ENCODE results near the gene NOX3.

NOX3 gene

GRCh38 chr6:155408981-155409380 lies 46.7 kb downstream of the NOX3 start:
- no peak overlapping the region for H3K27ac ChIP-seq (ENCODE audit: low read depth, low read length)
- no peaks in the 10 kb centered on the region for H3K36me3 ChIP-seq (ENCODE audit: insufficient read depth, low read length)
- no peak overlapping the region for H3K9ac ChIP-seq (ENCODE audit: low read length)
- H3K9me3 ChIP-seq (ENCODE audit: low read length): no peaks in the 10 kb centered on the region
- H3K27me3 ChIP-seq (ENCODE audit: control insufficient read depth in 1 of 2, insufficient read depth in 2 of 2, low read length in 2 of 2): no peaks in the 10 kb centered on the region
- H3K4me1 ChIP-seq (ENCODE audit: insufficient read depth, low read length): no peaks in the 10 kb centered on the region
- no peak overlapping the region for H3K4me3 ChIP-seq (ENCODE audit: low read depth in 1 of 2, low read length in 2 of 2)

- Histone ChIP-seq H3K27me3 (ENCODE audit: control insufficient read depth in 1 of 2, insufficient read depth in 2 of 2, low read length in 2 of 2) (no peaks in the 10 kb centered on the region), H3K27ac (ENCODE audit: low read depth, low read length) (no peak overlapping the region), H3K4me3 (ENCODE audit: low read depth in 1 of 2, low read length in 2 of 2) (no peak overlapping the region), H3K36me3 (ENCODE audit: insufficient read depth, low read length) (no peaks in the 10 kb centered on the region), H3K9ac (ENCODE audit: low read length) (no peak overlapping the region), H3K4me1 (ENCODE audit: insufficient read depth, low read length) (no peaks in the 10 kb centered on the region), H3K9me3 (ENCODE audit: low read length) (no peaks in the 10 kb centered on the region)
Measured at GRCh38 chr6:155408231-155408630, 47.4 kb downstream of the NOX3 start.

GRCh38 chr6:155406801-155407200 lies 48.8 kb downstream of the NOX3 start:
- no peaks in the 10 kb centered on the region for H3K9me3 ChIP-seq (ENCODE audit: low read length)

GRCh38 chr6:155404937-155405336 lies 50.7 kb downstream of the NOX3 start:
- no peaks in the 10 kb centered on the region for H3K4me1 ChIP-seq (ENCODE audit: insufficient read depth, low read length)
- H3K9ac ChIP-seq (ENCODE audit: low read length): no peak overlapping the region
- no peak overlapping the region for H3K4me3 ChIP-seq (ENCODE audit: low read depth in 1 of 2, low read length in 2 of 2)
- H3K27me3 ChIP-seq (ENCODE audit: control insufficient read depth in 1 of 2, insufficient read depth in 2 of 2, low read length in 2 of 2): no peaks in the 10 kb centered on the region
- H3K27ac ChIP-seq (ENCODE audit: low read depth, low read length): no peak overlapping the region
- H3K36me3 ChIP-seq (ENCODE audit: insufficient read depth, low read length): no peaks in the 10 kb centered on the region
- H3K9me3 ChIP-seq (ENCODE audit: low read length): no peaks in the 10 kb centered on the region

More at GRCh38 chr6:155406801-155407200, 48.8 kb downstream of the NOX3 start:
- H3K4me3 ChIP-seq (ENCODE audit: low read depth in 1 of 2, low read length in 2 of 2): no peak overlapping the region
- H3K9ac ChIP-seq (ENCODE audit: low read length): no peak overlapping the region
- no peak overlapping the region for H3K27ac ChIP-seq (ENCODE audit: low read depth, low read length)
- H3K4me1 ChIP-seq (ENCODE audit: insufficient read depth, low read length): no peaks in the 10 kb centered on the region
- no peaks in the 10 kb centered on the region for H3K27me3 ChIP-seq (ENCODE audit: control insufficient read depth in 1 of 2, insufficient read depth in 2 of 2, low read length in 2 of 2)
- no peaks in the 10 kb centered on the region for H3K36me3 ChIP-seq (ENCODE audit: insufficient read depth, low read length)

DNA sequence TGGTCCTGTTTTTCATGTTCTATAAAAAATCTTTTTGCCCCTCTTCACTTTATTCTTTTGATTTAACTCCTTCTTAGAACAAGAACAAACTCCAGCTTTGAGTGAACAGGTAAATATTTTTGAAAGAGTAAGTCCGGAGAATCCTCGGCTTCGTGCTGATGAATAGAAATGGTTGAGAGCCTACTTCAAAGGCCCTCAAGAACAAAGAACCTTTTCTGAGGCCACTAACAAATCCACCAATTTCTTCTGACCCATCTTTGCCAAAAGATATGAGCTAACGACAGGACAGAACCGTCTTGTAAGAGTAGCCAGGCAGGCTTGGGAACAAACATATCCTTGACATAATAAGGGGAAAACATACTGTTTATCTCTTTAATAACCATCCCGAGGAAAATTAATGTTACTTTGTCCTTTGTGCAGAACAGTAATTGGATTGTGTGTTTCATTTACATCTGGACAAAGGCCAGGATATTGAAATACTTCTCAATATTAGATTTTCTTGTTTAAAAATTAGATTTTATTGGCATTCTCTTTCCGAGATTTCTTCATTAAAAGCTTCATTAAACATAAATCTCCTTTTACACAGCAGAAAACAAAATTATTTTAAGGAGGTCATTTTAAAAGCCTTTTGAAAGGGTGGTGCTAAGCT lies 52.9 kb downstream of the NOX3 start:
- Histone ChIP-seq H3K27ac (ENCODE audit: low read depth, low read length) (no peak overlapping the region), H3K4me1 (ENCODE audit: insufficient read depth, low read length) (no peaks in the 10 kb centered on the region)

DNA sequence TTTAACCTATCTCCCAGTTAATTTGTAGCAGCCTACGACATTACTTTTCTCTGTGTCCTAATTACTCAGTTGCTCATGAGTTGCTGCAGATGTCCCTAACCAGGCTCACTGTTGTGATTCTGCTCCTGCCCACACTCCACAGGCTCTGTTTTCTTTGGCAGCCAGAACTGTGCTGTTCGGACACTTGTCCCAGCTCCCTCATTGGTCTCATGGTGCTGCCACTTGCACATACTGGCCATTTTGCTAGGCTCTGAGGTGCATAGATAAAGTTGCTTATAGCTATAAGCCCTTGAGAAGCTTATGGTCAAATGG lies 55.0 kb downstream of the NOX3 start:
- no peaks in the 10 kb centered on the region for H3K9me3 ChIP-seq (ENCODE audit: low read length)
- H3K36me3 ChIP-seq (ENCODE audit: insufficient read depth, low read length): no peaks in the 10 kb centered on the region
- H3K4me1 ChIP-seq (ENCODE audit: insufficient read depth, low read length): no peaks in the 10 kb centered on the region
- no peak overlapping the region for H3K4me3 ChIP-seq (ENCODE audit: low read depth in 1 of 2, low read length in 2 of 2)
- H3K27me3 ChIP-seq (ENCODE audit: control insufficient read depth in 1 of 2, insufficient read depth in 2 of 2, low read length in 2 of 2): no peaks in the 10 kb centered on the region
- no peak overlapping the region for H3K27ac ChIP-seq (ENCODE audit: low read depth, low read length)
- no peak overlapping the region for H3K9ac ChIP-seq (ENCODE audit: low read length)

More for the DNA sequence above, 52.9 kb downstream of the NOX3 start:
- no peak overlapping the region for H3K9ac ChIP-seq (ENCODE audit: low read length)
- H3K4me3 ChIP-seq (ENCODE audit: low read depth in 1 of 2, low read length in 2 of 2): no peak overlapping the region
- no peaks in the 10 kb centered on the region for H3K27me3 ChIP-seq (ENCODE audit: control insufficient read depth in 1 of 2, insufficient read depth in 2 of 2, low read length in 2 of 2)
- no peaks in the 10 kb centered on the region for H3K36me3 ChIP-seq (ENCODE audit: insufficient read depth, low read length)
- no peaks in the 10 kb centered on the region for H3K9me3 ChIP-seq (ENCODE audit: low read length)

DNA sequence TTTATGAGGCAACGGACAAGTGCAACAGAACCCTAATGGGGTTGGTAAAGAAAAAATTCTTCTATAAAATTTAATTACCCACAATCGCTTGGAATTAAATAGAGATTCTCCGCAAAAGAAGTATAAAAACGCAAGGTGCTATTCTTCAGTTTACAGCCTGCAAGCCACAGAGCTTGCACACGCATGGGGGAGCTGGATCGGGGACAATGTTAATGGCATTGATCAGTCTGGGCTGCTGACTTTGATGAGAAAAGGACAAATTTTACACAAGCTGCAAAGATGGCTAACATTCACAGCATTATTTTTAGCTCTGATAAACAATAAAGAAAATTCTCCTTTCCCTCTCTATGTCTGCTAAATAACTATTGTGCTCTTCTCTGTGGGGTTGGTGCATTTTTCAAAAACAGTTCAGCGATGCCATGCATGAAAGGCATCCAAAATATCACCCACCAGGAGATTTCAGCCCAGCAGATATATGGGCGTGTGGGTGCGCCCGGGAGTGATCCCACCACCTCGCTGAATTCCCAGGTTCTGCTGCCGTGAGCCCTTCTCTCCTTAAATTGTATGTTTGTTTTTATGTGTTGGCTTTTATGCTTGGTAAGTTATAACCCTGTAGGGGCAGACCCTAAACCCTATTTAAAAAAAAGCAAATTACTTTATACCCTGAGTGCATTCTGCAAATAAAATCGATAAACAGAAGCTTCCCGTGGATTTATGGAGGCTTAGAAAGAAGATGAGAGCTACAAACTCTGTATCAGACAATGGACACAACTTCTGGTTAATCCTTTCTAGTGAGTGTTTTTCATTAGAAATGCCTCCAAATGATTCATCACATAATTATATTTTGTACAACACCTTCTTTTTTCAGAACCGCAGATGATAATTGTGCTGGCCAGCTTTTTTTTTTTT lies 55.6 kb downstream of the NOX3 start:
- Histone ChIP-seq H3K4me1 (ENCODE audit: insufficient read depth, low read length) (no peaks in the 10 kb centered on the region), H3K36me3 (ENCODE audit: insufficient read depth, low read length) (no peaks in the 10 kb centered on the region), H3K9ac (ENCODE audit: low read length) (no peak overlapping the region), H3K27me3 (ENCODE audit: control insufficient read depth in 1 of 2, insufficient read depth in 2 of 2, low read length in 2 of 2) (no peaks in the 10 kb centered on the region), H3K9me3 (ENCODE audit: low read length) (no peaks in the 10 kb centered on the region), H3K4me3 (ENCODE audit: low read depth in 1 of 2, low read length in 2 of 2) (no peak overlapping the region), H3K27ac (ENCODE audit: low read depth, low read length) (no peak overlapping the region)

GRCh38 chr6:155399062-155399744 lies 56.4 kb downstream of the NOX3 start:
- Histone ChIP-seq H3K9ac (ENCODE audit: low read length) (no peak overlapping the region), H3K4me3 (ENCODE audit: low read depth in 1 of 2, low read length in 2 of 2) (no peak overlapping the region), H3K27ac (ENCODE audit: low read depth, low read length) (no peak overlapping the region), H3K27me3 (ENCODE audit: control insufficient read depth in 1 of 2, insufficient read depth in 2 of 2, low read length in 2 of 2) (no peaks in the 10 kb centered on the region), H3K9me3 (ENCODE audit: low read length) (no peaks in the 10 kb centered on the region), H3K4me1 (ENCODE audit: insufficient read depth, low read length) (no peaks in the 10 kb centered on the region), H3K36me3 (ENCODE audit: insufficient read depth, low read length) (no peaks in the 10 kb centered on the region)

DNA sequence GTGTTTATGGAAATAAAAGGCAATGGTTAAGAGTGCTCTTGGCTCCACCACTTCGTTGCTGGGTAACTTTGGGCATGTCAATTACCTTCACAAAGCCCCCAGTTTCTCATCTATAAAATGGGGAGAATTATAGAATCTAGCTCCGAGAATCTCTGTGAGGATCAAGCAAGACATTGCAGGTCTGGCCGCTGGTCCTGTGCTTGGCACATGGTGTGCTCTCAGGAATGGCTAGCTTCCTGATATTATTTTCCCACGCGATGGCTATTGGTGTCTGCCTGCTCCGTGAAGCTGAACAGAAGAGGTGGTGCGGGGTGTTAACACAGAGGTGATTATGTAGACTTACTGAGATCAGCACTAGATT lies 57.0 kb downstream of the NOX3 start:
- Histone ChIP-seq H3K36me3 (ENCODE audit: insufficient read depth, low read length) (no peaks in the 10 kb centered on the region), H3K9me3 (ENCODE audit: low read length) (no peaks in the 10 kb centered on the region), H3K4me1 (ENCODE audit: insufficient read depth, low read length) (no peaks in the 10 kb centered on the region)

DNA sequence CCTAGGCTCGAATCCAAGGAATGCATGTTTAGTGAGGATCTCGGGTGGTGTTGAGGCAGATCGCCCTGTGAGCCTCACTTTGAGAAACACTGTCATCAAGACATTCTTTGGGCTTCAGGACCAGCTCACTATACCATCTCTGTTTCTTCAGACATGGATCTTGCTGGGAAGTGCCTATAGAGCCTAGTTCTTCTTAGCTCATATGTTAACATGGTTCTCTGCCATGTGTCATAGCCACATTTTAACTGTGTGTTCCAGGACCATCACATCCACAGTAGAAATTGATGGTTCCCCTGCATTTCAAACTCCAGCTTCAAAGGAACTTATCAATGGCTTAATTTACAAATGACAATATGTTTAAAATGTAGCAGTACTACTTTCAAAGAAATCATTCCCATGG lies 57.4 kb downstream of the NOX3 start:
- Histone ChIP-seq H3K4me1 (ENCODE audit: insufficient read depth, low read length) (no peaks in the 10 kb centered on the region), H3K4me3 (ENCODE audit: low read depth in 1 of 2, low read length in 2 of 2) (no peak overlapping the region), H3K36me3 (ENCODE audit: insufficient read depth, low read length) (no peaks in the 10 kb centered on the region), H3K9me3 (ENCODE audit: low read length) (no peaks in the 10 kb centered on the region), H3K27me3 (ENCODE audit: control insufficient read depth in 1 of 2, insufficient read depth in 2 of 2, low read length in 2 of 2) (no peaks in the 10 kb centered on the region), H3K27ac (ENCODE audit: low read depth, low read length) (no peak overlapping the region), H3K9ac (ENCODE audit: low read length) (no peak overlapping the region)

More for the DNA sequence above, 57.0 kb downstream of the NOX3 start:
- Histone ChIP-seq H3K27me3 (ENCODE audit: control insufficient read depth in 1 of 2, insufficient read depth in 2 of 2, low read length in 2 of 2) (no peaks in the 10 kb centered on the region), H3K9ac (ENCODE audit: low read length) (no peak overlapping the region), H3K27ac (ENCODE audit: low read depth, low read length) (no peak overlapping the region), H3K4me3 (ENCODE audit: low read depth in 1 of 2, low read length in 2 of 2) (no peak overlapping the region)

DNA sequence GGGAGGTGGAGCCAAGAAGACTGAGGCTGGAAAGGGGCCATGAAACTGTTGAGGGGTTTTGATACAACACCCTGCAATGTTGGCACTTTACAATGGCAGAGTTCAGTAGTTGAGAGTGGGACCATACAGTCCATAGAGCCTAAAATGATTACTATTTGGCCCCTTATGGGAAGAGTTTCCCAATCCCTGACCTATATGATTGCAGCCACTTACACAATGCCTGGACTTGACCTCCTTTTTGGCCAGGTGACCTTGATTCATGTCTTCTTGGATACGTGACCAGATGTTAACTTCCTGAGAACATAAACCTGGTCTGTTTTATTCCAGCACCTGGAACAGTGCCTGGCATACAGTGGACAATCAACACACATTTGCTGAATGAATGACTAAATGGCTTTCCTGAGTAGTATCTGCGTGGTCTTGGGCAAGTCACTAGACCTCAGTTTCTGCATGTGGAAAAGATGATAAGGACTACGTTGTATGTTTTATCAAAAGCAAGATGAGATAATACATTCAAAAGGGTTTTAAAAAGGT lies 58.4 kb downstream of the NOX3 start:
- Histone ChIP-seq H3K27ac (ENCODE audit: low read depth, low read length) (no peak overlapping the region), H3K27me3 (ENCODE audit: control insufficient read depth in 1 of 2, insufficient read depth in 2 of 2, low read length in 2 of 2) (no peaks in the 10 kb centered on the region), H3K9me3 (ENCODE audit: low read length) (no peaks in the 10 kb centered on the region), H3K9ac (ENCODE audit: low read length) (no peak overlapping the region), H3K4me3 (ENCODE audit: low read depth in 1 of 2, low read length in 2 of 2) (no peak overlapping the region), H3K36me3 (ENCODE audit: insufficient read depth, low read length) (no peaks in the 10 kb centered on the region), H3K4me1 (ENCODE audit: insufficient read depth, low read length) (no peaks in the 10 kb centered on the region)

Data from muscle layer of colon (tissue), 2 donors.